Measurements from ENCODE around the gene KDM1A. TPM values are rescaled to one million over a fixed set of nuclear protein-coding genes. Genes with fewer than 3 reads are reported as not detected.
A peak's percentile ranks its signal among the peaks of the same experiment; 100 is the strongest.

The KDM1A gene
- total and polyA plus RNA-seq, 2 of the 13 experiments (the other 11 are each of a cell fraction or from before 2014, with no cell fraction given) = 81.3 to 173 TPM

DNA sequence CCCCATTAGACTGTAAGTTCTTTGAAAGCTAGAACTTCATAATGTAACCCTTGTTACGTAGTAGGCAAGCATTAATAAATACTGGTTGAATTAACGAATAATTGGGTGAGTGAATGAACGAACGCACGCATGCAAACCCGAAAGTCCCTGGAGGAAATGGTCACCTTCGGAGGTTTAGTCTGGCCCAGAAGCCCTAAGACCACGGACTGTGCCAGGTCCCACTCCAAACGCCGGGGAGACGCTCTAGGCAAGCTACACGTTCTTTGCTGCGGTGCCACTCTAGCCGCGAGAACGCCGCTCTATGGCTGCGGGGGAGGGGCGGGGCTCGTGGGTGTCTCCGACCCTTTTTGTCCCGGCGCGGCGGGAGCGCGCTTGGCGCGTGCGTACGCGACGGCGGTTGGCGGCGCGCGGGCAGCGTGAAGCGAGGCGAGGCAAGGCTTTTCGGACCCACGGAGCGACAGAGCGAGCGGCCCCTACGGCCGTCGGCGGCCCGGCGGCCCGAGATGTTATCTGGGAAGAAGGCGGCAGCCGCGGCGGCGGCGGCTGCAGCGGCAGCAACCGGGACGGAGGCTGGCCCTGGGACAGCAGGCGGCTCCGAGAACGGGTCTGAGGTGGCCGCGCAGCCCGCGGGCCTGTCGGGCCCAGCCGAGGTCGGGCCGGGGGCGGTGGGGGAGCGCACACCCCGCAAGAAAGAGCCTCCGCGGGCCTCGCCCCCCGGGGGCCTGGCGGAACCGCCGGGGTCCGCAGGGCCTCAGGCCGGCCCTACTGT is at the start of gene KDM1A (continued):
- TF ChIP-seq, protein P1, sequence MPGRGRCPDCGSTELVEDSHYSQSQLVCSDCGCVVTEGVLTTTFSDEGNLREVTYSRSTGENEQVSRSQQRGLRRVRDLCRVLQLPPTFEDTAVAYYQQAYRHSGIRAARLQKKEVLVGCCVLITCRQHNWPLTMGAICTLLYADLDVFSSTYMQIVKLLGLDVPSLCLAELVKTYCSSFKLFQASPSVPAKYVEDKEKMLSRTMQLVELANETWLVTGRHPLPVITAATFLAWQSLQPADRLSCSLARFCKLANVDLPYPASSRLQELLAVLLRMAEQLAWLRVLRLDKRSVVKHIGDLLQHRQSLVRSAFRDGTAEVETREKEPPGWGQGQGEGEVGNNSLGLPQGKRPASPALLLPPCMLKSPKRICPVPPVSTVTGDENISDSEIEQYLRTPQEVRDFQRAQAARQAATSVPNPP (CRISPR knock-in tag; IDR thresholded peaks at IDR 0.05) = 0 out of 2 replicates have a peak, but pooled peaks have one; percentile 24
- peak; percentile 53 for TF ChIP-seq ZNF777 (CRISPR knock-in tag; IDR thresholded peaks at IDR 0.05)
- peak; percentile 71; the same call in 1 of the 2 replicates for TF ChIP-seq ZNF724P (CRISPR knock-in tag; IDR thresholded peaks at IDR 0.05; ENCODE audit: borderline replicate concordance)
- peak; percentile 92; the same call in 1 of the 2 replicates for TF ChIP-seq KAT7 (CRISPR knock-in tag; IDR thresholded peaks at IDR 0.05; ENCODE audit: borderline replicate concordance)
- 0 out of 2 replicates have a peak, but pooled peaks have one; percentile 54 for TF ChIP-seq ZNF367 (CRISPR knock-in tag; IDR thresholded peaks at IDR 0.05; ENCODE audit: borderline replicate concordance)
- peak; percentile 75; the same call in 1 of the 2 replicates for TF ChIP-seq FOXJ3 (CRISPR knock-in tag; IDR thresholded peaks at IDR 0.05; ENCODE audit: borderline replicate concordance)
- TF ChIP-seq, protein P2, sequence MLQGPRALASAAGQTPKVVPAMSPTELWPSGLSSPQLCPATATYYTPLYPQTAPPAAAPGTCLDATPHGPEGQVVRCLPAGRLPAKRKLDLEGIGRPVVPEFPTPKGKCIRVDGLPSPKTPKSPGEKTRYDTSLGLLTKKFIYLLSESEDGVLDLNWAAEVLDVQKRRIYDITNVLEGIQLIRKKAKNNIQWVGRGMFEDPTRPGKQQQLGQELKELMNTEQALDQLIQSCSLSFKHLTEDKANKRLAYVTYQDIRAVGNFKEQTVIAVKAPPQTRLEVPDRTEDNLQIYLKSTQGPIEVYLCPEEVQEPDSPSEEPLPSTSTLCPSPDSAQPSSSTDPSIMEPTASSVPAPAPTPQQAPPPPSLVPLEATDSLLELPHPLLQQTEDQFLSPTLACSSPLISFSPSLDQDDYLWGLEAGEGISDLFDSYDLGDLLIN (CRISPR knock-in tag; IDR thresholded peaks at IDR 0.05; ENCODE audit: borderline replicate concordance) = peak; percentile 50; the same call in 1 of the 2 replicates
- TF ChIP-seq, protein P3, sequence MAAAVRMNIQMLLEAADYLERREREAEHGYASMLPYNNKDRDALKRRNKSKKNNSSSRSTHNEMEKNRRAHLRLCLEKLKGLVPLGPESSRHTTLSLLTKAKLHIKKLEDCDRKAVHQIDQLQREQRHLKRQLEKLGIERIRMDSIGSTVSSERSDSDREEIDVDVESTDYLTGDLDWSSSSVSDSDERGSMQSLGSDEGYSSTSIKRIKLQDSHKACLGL (CRISPR knock-in tag; IDR thresholded peaks at IDR 0.05) = peak; percentile 59; the same call in 1 of the 2 replicates
- peak; percentile 62; the same call in 1 of the 2 replicates for TF ChIP-seq KDM5B (CRISPR knock-in tag; IDR thresholded peaks at IDR 0.05; ENCODE audit: borderline replicate concordance)
- TF ChIP-seq, protein P4, sequence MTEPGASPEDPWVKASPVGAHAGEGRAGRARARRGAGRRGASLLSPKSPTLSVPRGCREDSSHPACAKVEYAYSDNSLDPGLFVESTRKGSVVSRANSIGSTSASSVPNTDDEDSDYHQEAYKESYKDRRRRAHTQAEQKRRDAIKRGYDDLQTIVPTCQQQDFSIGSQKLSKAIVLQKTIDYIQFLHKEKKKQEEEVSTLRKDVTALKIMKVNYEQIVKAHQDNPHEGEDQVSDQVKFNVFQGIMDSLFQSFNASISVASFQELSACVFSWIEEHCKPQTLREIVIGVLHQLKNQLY (CRISPR knock-in tag; IDR thresholded peaks at IDR 0.05) = peak; percentile 76
- TF ChIP-seq AGO1 (IDR thresholded peaks at IDR 0.05; ENCODE audit: low read depth, low read length, poor library complexity, severe bottlenecking) = no peak
- peak; percentile 53; the same call in 1 of the 2 replicates for TF ChIP-seq ARNTL (CRISPR knock-in tag; IDR thresholded peaks at IDR 0.05)
- peak; percentile 77; the same call in 1 of the 2 replicates for TF ChIP-seq ZNF567 (CRISPR knock-in tag; IDR thresholded peaks at IDR 0.05; ENCODE audit: borderline replicate concordance)
- TF ChIP-seq TRIM24 (CRISPR knock-in tag; IDR thresholded peaks at IDR 0.05) = no peak
- TF ChIP-seq, protein P5, sequence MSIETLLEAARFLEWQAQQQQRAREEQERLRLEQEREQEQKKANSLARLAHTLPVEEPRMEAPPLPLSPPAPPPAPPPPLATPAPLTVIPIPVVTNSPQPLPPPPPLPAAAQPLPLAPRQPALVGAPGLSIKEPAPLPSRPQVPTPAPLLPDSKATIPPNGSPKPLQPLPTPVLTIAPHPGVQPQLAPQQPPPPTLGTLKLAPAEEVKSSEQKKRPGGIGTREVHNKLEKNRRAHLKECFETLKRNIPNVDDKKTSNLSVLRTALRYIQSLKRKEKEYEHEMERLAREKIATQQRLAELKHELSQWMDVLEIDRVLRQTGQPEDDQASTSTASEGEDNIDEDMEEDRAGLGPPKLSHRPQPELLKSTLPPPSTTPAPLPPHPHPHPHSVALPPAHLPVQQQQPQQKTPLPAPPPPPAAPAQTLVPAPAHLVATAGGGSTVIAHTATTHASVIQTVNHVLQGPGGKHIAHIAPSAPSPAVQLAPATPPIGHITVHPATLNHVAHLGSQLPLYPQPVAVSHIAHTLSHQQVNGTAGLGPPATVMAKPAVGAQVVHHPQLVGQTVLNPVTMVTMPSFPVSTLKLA (IDR thresholded peaks at IDR 0.05) = peak; percentile 52; the same call in 1 of the 2 replicates
- TF ChIP-seq PHF8 (CRISPR knock-in tag; IDR thresholded peaks at IDR 0.05) = peak; percentile 81; the same call in 1 of the 2 replicates
- TF ChIP-seq ZNF225 (CRISPR knock-in tag; IDR thresholded peaks at IDR 0.05) = peak; percentile 62; the same call in 1 of the 2 replicates
- TF ChIP-seq ZNF549 (CRISPR knock-in tag; IDR thresholded peaks at IDR 0.05) = no peak
- TF ChIP-seq EZH2 (conservative IDR thresholded peaks at IDR 0.05; ENCODE audit: low read depth, low read length) = no peak
- peak; percentile 92 for TF ChIP-seq HNRNPLL (IDR thresholded peaks at IDR 0.05; ENCODE audit: low read depth, low read length, poor library complexity, severe bottlenecking)
- peak; percentile 97 for TF ChIP-seq YEATS2 (CRISPR knock-in tag; IDR thresholded peaks at IDR 0.05; ENCODE audit: borderline replicate concordance)

Data from HepG2 (cell line).